DOHH2 (cell line): ENCODE results near the gene IGF2BP2.

Experiments used
- H3F3A ChIP-seq: fragments of 200-600 bp; sonication (generic), shearing (Covaris generic); 2 replicates; pipeline ENCODE4 v1.6.0; 2016; ENCODE audit warnings: antibody characterized with exemption, mild to moderate bottlenecking; ENCODE audit not compliant: control insufficient read depth, insufficient read depth
- H3K27ac ChIP-seq: fragments of 200-600 bp; sonication (generic); 2 replicates; pipeline ENCODE4 v1.5.1; 2014; ENCODE audit warnings: low read depth, mild to moderate bottlenecking, low read length, moderate library complexity
- H3K27me3 ChIP-seq: fragments of 200-600 bp; sonication (generic); 2 replicates; pipeline ENCODE4 v1.6.1; 2014; ENCODE audit warnings: mild to moderate bottlenecking, low read length, mixed read lengths; ENCODE audit not compliant: control insufficient read depth
- H3K36me3 ChIP-seq: fragments of 200-600 bp; sonication (generic); 2 replicates; pipeline ENCODE4 v1.6.1; 2014; ENCODE audit warnings: mild to moderate bottlenecking, low read length, moderate library complexity, mixed read lengths; ENCODE audit not compliant: control insufficient read depth
- H3K4me1 ChIP-seq: fragments of 200-600 bp; sonication (generic); 2 replicates; pipeline ENCODE4 v1.6.1; 2014; ENCODE audit warnings: mild to moderate bottlenecking, low read length, mixed read lengths; ENCODE audit not compliant: control insufficient read depth
- H3K4me2 ChIP-seq: fragments of 200-600 bp; sonication (generic); 2 replicates; pipeline ENCODE4 v1.6.0; 2014; ENCODE audit warnings: mild to moderate bottlenecking, low read length, moderate library complexity
- H3K4me3 ChIP-seq: fragments of 200-600 bp; sonication (generic); 2 replicates; pipeline ENCODE4 v1.5.1; 2014; ENCODE audit warnings: mild to moderate bottlenecking, low read length, mixed read lengths
- H3K79me2 ChIP-seq: fragments of 200-600 bp; sonication (generic); 2 replicates; pipeline ENCODE4 v1.6.1; 2014; ENCODE audit warnings: mild to moderate bottlenecking, low read length, mixed read lengths; ENCODE audit not compliant: control insufficient read depth
- H3K9me2 ChIP-seq: fragments of 200-600 bp; sonication (generic); replicated peaks from 2 replicates; pipeline ENCODE4 v1.6.1; 2014; ENCODE audit warnings: mild to moderate bottlenecking, low read length, mixed read lengths; ENCODE audit not compliant: control insufficient read depth
- H3K9me3 ChIP-seq: fragments of 200-600 bp; sonication (generic); 2 replicates; pipeline ENCODE4 v1.6.1; 2014; ENCODE audit warnings: antibody characterized with exemption, low read length, mixed read lengths; ENCODE audit not compliant: control insufficient read depth, insufficient read depth
- H4K20me1 ChIP-seq: fragments of 200-600 bp; sonication (generic); 2 replicates; pipeline ENCODE4 v1.6.0; 2014; ENCODE audit warnings: low read depth, mild to moderate bottlenecking, antibody characterized with exemption, low read length, moderate library complexity; ENCODE audit not compliant: control insufficient read depth, insufficient read depth
- EZH2phosphoT487 ChIP-seq: fragments of 200-600 bp; sonication (generic); IDR thresholded peaks from 2 replicates; pipeline ENCODE4 v1.6.1; 2017; ENCODE audit warnings: borderline replicate concordance, mild to moderate bottlenecking, antibody characterized with exemption, low read length, moderate library complexity, mixed read lengths
- TF ChIP-seq, protein P1 (sequence below): fragments of 200-600 bp; sonication (generic); IDR thresholded peaks from one replicate; pipeline ENCODE4 v1.5.1; 2014; ENCODE audit warnings: antibody characterized with exemption, mild to moderate bottlenecking, low read depth, low read length; ENCODE audit not compliant: poor library complexity, severe bottlenecking

IGF2BP2 gene

GRCh38 chr3:185713015-185713414, 111.8 kb downstream of the IGF2BP2 start:
- Histone ChIP-seq H3K4me3 (no peak overlapping the region), H3K27ac (no peak overlapping the region), H3K4me2 (no peak overlapping the region), H3F3A (no peaks in the 10 kb centered on the region), H3K36me3 (no peaks in the 10 kb centered on the region), H3K79me2 (no peaks in the 10 kb centered on the region), H4K20me1 (no peaks in the 10 kb centered on the region), H3K9me2 (no peaks in the 10 kb centered on the region), H3K27me3 (peaks cover 39% of the 10 kb centered on the region), H3K4me1 (no peaks in the 10 kb centered on the region), H3K9me3 (no peaks in the 10 kb centered on the region)
- TF ChIP-seq, protein P1, sequence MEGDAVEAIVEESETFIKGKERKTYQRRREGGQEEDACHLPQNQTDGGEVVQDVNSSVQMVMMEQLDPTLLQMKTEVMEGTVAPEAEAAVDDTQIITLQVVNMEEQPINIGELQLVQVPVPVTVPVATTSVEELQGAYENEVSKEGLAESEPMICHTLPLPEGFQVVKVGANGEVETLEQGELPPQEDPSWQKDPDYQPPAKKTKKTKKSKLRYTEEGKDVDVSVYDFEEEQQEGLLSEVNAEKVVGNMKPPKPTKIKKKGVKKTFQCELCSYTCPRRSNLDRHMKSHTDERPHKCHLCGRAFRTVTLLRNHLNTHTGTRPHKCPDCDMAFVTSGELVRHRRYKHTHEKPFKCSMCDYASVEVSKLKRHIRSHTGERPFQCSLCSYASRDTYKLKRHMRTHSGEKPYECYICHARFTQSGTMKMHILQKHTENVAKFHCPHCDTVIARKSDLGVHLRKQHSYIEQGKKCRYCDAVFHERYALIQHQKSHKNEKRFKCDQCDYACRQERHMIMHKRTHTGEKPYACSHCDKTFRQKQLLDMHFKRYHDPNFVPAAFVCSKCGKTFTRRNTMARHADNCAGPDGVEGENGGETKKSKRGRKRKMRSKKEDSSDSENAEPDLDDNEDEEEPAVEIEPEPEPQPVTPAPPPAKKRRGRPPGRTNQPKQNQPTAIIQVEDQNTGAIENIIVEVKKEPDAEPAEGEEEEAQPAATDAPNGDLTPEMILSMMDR, result no peak
- no peak for TF ChIP-seq EZH2phosphoT487

- H3K4me3 ChIP-seq, result no peak overlapping the region
- no peaks in the 10 kb centered on the region for H3K9me3 ChIP-seq
- no peaks in the 10 kb centered on the region for H3K36me3 ChIP-seq
- TF ChIP-seq, protein P1, result no peak
- no peak for TF ChIP-seq EZH2phosphoT487
- no peaks in the 10 kb centered on the region for H3K9me2 ChIP-seq
- no peak overlapping the region for H3K4me2 ChIP-seq
- H3K4me1 ChIP-seq, result no peaks in the 10 kb centered on the region
- H3K27ac ChIP-seq, result no peak overlapping the region
- no peaks in the 10 kb centered on the region for H3K79me2 ChIP-seq
- peaks cover 41% of the 10 kb centered on the region for H3K27me3 ChIP-seq
- H3F3A ChIP-seq, result no peaks in the 10 kb centered on the region
- H4K20me1 ChIP-seq, result no peaks in the 10 kb centered on the region
Observed at GRCh38 chr3:185712337-185712736, 112.5 kb downstream of the IGF2BP2 start.

GRCh38 chr3:185711255-185711870, 113.5 kb downstream of the IGF2BP2 start:
- no peaks in the 10 kb centered on the region for H3K79me2 ChIP-seq
- no peak overlapping the region for H3K4me2 ChIP-seq

More at GRCh38 chr3:185711255-185711870, 113.5 kb downstream of the IGF2BP2 start:
- Histone ChIP-seq H3K27me3 (peaks cover 33% of the 10 kb centered on the region), H3K9me3 (no peaks in the 10 kb centered on the region), H3K27ac (no peak overlapping the region), H3K9me2 (no peaks in the 10 kb centered on the region), H3F3A (no peaks in the 10 kb centered on the region), H4K20me1 (no peaks in the 10 kb centered on the region), H3K4me1 (no peaks in the 10 kb centered on the region), H3K4me3 (no peak overlapping the region), H3K36me3 (no peaks in the 10 kb centered on the region)
- TF ChIP-seq, protein P1, result no peak
- TF ChIP-seq EZH2phosphoT487, result no peak
